Duodenal mucosa (tissue), 2 donors: ENCODE data around the gene ARID5B.

ENCODE experiments used
- H3K27ac ChIP-seq: one replicate; pipeline ENCODE4 v1.7.0; 2013; ENCODE audit warnings: low read depth, low read length
- H3K27me3 ChIP-seq, 2 donors: one replicate each; pipeline ENCODE4 v1.7.0; 2013; ENCODE audit warnings: low read length in 2 of 2, control low read depth in 1 of 2; ENCODE audit not compliant: insufficient read depth in 2 of 2, control insufficient read depth in 1 of 2
- H3K36me3 ChIP-seq, 2 donors: one replicate each; pipeline ENCODE4 v1.7.0; 2013; ENCODE audit warnings: low read length in 2 of 2, control low read depth in 1 of 2; ENCODE audit not compliant: insufficient read depth in 2 of 2, control insufficient read depth in 1 of 2
- H3K4me1 ChIP-seq, 2 donors: one replicate each; pipeline ENCODE4 v1.7.0; 2013; ENCODE audit warnings: low read length in 2 of 2, control low read depth in 1 of 2; ENCODE audit not compliant: insufficient read depth in 2 of 2, control insufficient read depth in 1 of 2
- H3K4me3 ChIP-seq, 2 donors: one replicate each; pipeline ENCODE4 v1.7.0; 2013; ENCODE audit warnings: low read length in 2 of 2, low read depth in 1 of 2
- H3K9ac ChIP-seq, 2 donors: one replicate each; pipeline ENCODE4 v1.7.0; 2013; ENCODE audit warnings: low read length in 2 of 2, low read depth in 1 of 2
- H3K9me3 ChIP-seq, 2 donors: one replicate each; pipeline ENCODE4 v1.7.0; 2013; ENCODE audit warnings: low read length in 2 of 2, control low read depth in 1 of 2; ENCODE audit not compliant: control insufficient read depth in 1 of 2

ARID5B gene

DNA sequence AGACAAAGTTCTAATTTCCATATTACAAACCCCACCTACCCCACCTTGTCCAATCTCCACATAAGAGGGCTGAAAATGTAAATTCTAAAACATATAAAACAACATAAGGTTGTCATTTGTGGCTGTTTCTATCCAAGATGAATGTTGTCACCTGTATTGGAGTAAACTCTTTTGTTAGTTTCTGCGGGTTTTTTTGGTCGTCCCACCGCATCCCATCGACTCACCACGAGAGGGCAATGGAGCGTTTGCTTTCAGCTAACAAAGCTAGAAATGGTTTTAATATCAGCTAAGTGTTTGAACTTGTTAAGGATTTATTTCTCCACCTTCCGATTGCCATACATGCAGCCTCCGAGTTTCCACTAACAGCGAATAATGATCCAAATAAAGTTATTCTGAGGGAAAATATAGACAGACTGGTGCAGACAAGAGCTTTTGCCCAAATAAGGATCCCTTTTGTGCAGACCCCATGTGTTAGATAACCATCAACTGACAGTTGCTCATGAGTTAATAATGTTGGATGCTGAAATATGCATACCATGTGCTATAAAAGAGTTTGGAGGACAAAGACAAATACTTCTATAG lies 137.2 kb downstream of the ARID5B start:
- Histone ChIP-seq H3K9ac (peak overlapping the region; percentile 2 to 39), H3K4me1 (peaks cover 47 to 57% of the 10 kb centered on the region in 2 donors), H3K4me3 (peak overlapping the region; percentile 42 to 50), H3K36me3 (no peaks in the 10 kb centered on the region), H3K27me3 (no peaks in the 10 kb centered on the region), H3K27ac (peak overlapping the region; percentile 44), H3K9me3 (no peaks in the 10 kb centered on the region)

DNA sequence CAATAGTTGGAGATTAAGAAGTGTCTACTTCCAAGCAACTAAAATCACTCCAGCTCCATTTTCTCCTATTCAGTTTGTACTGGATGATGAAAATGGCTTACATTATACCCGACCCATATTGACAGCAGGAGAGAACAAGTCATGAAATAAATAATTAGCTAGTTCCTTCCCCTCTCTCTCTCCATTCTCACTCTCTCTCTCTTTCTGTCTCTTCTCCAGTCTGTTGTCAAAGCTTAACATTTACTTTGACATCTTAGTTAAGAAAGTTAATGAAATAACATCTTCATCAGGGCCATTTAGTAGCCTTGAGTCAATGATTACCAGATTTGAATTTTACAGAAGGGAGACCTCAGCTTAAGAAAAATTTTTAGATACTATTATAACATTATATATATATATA lies 138.5 kb downstream of the ARID5B start:
- Histone ChIP-seq H3K9me3 (no peaks in the 10 kb centered on the region), H3K4me1 (peaks cover 54 to 67% of the 10 kb centered on the region in 2 donors), H3K27ac (no peak overlapping the region), H3K4me3 (no peak overlapping the region), H3K27me3 (no peaks in the 10 kb centered on the region), H3K36me3 (no peaks in the 10 kb centered on the region), H3K9ac (no peak overlapping the region)

- Histone ChIP-seq H3K9me3 (no peaks in the 10 kb centered on the region), H3K4me1 (peaks cover 60 to 76% of the 10 kb centered on the region in 2 donors), H3K9ac (no peak overlapping the region), H3K4me3 (no peak overlapping the region), H3K27ac (no peak overlapping the region), H3K36me3 (no peaks in the 10 kb centered on the region), H3K27me3 (no peaks in the 10 kb centered on the region)
Measured at GRCh38 chr10:62040881-62041280, 139.4 kb downstream of the ARID5B start.

DNA sequence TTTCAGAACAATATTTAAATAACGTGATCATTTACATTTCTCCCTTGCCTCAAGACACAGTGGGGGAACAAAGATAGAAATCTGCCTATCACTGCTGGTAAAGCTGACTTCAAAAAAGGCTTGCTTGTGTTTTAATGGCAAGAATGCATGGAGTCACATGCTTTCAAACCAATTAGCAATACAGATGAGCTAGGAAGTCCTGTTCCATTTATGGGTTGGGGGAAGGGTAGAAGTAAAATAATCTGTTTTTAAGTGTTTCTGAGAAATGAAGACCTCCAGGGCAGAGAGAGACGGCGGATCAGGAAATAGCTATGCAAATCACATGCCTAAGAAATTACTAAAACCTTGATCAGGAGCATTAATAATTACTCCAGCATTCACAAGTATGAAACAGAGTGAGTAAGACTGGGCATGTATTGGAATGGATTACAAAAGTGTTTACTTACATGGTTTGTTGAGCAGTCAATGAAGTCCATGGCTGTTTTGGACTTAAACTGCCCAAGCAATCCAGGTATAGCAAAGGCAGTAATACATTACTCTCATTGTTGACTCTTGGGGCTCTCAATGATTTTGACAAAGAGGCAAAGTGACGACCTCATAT lies 142.0 kb downstream of the ARID5B start:
- Histone ChIP-seq H3K9ac (no peak overlapping the region), H3K36me3 (no peaks in the 10 kb centered on the region), H3K4me3 (no peak overlapping the region), H3K9me3 (no peaks in the 10 kb centered on the region), H3K4me1 (peaks cover 64 to 82% of the 10 kb centered on the region in 2 donors), H3K27ac (no peak overlapping the region), H3K27me3 (no peaks in the 10 kb centered on the region)

DNA sequence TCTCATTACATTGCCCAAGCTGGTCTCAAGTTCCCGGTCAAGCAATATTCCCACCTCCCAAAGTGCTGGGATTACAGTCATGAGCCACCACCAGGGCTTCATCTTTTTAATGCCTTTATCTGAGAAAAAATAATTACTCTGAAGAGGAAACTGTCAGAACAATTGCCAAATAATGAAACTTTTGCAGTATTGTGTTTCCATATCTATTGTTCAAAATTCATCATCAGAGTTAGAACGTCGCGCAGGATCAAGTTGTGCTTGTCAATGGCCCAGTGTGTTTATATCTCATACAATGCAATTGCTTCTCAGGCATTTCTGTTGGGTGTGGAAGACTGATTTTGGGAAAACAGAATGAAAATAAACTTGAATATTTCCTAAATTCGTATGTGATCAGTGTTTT lies 143.1 kb downstream of the ARID5B start:
- H3K4me3 ChIP-seq: peak overlapping the region in 1 of 2 donors; percentile 26
- H3K9ac ChIP-seq: no peak overlapping the region
- peaks cover 63 to 82% of the 10 kb centered on the region in 2 donors for H3K4me1 ChIP-seq
- no peaks in the 10 kb centered on the region for H3K36me3 ChIP-seq
- no peaks in the 10 kb centered on the region for H3K27me3 ChIP-seq
- H3K9me3 ChIP-seq: no peaks in the 10 kb centered on the region
- no peak overlapping the region for H3K27ac ChIP-seq

DNA sequence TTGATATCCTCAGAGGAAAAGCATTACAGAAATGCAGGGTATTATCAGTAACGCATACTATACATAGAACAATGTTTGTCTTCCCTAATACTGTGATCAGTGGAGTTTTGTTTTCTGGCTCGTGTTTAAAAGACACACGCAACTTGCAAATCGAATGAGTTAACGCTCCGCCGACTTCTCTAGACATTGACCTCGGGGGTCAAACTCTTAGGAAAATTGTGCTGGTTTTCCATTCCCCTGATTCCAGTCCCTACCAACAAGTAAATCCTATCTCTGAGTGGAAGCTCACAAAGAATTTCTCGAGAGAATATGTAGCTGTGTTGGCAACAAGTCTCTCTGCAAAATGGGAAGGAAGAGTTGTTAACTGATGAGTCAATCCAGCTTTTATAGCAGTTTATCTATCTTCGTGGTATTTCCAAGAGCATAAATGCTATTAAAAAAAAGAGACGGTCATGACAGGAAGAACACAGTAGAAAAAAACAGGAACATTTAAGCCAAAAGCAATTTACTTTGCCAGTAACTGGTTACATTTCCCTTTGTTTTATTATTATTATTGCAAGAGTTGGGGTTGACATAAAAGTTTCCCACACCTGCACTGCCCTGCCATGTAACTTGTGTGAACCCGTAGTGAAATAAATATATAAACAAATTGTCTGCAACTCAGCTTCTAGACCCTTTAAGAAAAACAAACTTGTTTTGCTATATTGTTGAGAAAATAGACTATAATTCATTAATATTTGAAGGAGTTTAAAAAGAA lies 144.4 kb downstream of the ARID5B start:
- peak overlapping the region; percentile 28 for H3K27ac ChIP-seq
- H3K9me3 ChIP-seq: no peaks in the 10 kb centered on the region
- peak overlapping the region; percentile 26 to 46 for H3K4me3 ChIP-seq
- H3K27me3 ChIP-seq: no peaks in the 10 kb centered on the region
- H3K4me1 ChIP-seq: peaks cover 58 to 76% of the 10 kb centered on the region in 2 donors
- H3K36me3 ChIP-seq: no peaks in the 10 kb centered on the region
- peak overlapping the region; percentile 16 to 51 for H3K9ac ChIP-seq

DNA sequence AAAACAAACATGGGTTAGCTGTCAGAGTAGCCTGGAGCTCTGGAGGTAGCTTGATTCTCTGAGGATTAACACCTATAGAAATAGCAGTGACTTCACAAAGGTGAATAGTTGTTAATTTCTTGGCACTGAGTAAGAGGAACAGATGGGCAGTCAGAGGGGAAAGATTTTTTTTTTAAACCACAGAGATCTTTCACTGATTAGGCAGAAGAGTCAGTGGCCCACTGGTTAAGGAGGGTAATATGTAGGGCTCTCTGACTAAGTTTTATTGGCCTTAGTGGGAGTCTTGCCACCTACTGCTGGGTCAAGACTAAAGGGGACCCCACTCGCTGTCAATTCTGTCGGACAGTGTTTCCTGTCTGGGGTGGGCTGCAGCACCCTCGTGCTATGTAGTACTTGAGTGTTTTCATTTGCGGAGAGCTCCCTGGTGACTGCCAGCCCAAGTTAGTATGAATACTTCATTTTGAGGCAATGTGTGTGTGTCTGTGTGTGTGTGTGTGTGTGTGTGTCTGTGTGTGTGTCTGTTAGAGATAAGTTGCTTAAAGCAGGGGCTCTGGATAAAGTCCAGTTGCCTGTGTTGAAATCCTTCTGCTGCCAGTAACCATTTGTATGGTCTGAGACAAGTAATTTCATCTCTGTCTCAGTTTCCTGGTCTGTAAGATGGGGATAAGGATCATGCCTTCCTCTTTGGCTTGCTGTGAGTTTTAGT lies 145.2 kb downstream of the ARID5B start:
- H3K9ac ChIP-seq: peak overlapping the region; percentile 13 to 51
- no peaks in the 10 kb centered on the region for H3K27me3 ChIP-seq
- peak overlapping the region; percentile 53 for H3K27ac ChIP-seq
- peaks cover 54 to 69% of the 10 kb centered on the region in 2 donors for H3K4me1 ChIP-seq
- no peaks in the 10 kb centered on the region for H3K36me3 ChIP-seq
- H3K4me3 ChIP-seq: no peak overlapping the region
- H3K9me3 ChIP-seq: no peaks in the 10 kb centered on the region

DNA sequence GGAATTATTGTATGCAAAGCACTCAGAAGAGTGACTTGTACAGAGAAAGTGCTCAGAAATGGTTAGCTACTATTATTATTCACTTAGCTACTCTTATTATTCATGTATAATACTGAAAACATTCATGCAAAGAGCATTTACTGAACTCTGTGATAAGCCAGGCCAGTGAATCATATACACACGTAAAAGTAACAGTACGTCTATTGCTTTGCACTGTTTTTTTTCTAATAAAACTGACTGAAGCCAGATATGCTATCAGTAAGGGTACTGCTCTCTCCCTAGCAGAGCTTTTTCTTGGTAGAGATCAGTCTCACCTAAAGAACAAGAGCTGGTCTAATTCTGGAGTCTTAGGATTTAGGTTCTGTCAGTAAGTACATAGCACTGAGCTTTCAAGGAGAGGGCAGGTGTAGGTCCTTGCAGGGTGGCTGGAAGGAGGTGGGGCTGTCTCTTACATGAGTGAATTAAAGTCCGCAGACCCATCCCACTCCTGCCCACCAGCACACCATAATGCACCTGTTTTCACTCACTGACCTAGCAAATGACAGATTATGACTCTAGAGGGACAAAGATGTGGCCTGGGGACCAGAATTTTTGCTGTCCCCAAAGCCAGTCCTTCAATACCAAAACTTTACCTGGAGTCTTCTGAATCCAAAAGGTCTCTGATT lies 145.9 kb downstream of the ARID5B start:
- Histone ChIP-seq H3K27me3 (no peaks in the 10 kb centered on the region), H3K36me3 (peaks cover 5 to 6% of the 10 kb centered on the region in 2 donors), H3K9me3 (no peaks in the 10 kb centered on the region), H3K27ac (peak overlapping the region; percentile 53), H3K9ac (peak overlapping the region; percentile 13 to 78), H3K4me3 (no peak overlapping the region), H3K4me1 (peaks cover 54 to 68% of the 10 kb centered on the region in 2 donors)

- no peak overlapping the region for H3K4me3 ChIP-seq
- H3K27ac ChIP-seq: peak overlapping the region; percentile 87
- peaks cover 11 to 12% of the 10 kb centered on the region in 2 donors for H3K36me3 ChIP-seq
- H3K4me1 ChIP-seq: peaks cover 54 to 69% of the 10 kb centered on the region in 2 donors
- no peaks in the 10 kb centered on the region for H3K27me3 ChIP-seq
- no peaks in the 10 kb centered on the region for H3K9me3 ChIP-seq
- peak overlapping the region in 1 of 2 donors; percentile 78 for H3K9ac ChIP-seq
Measured at GRCh38 chr10:62047960-62048383, 146.5 kb downstream of the ARID5B start.
